Stomach (tissue), 9 donors: ENCODE results near the gene FUT9. TPM values are rescaled to one million over a fixed set of nuclear protein-coding genes. Genes with fewer than 3 reads are reported as not detected.

ENCODE experiments used
- DNase-seq, 2 donors: peaks; one replicate each; pipeline versions ENCODE4 v3.0.0 to v3.0.0-alpha.2; 2013 to 2019
- H3K27ac ChIP-seq, 5 donors: fragments of 200-600 bp in 4 of 5; sonication (generic) in 4 of 5; one replicate each; pipeline ENCODE4 v1.5.1; 2013 to 2019; ENCODE audit warnings: mild to moderate bottlenecking in 1 of 5, moderate library complexity in 1 of 5
- H3K27me3 ChIP-seq, 3 donors: fragments of 200-600 bp; sonication (generic); one replicate each; pipeline ENCODE4 v1.5.1; 2017 to 2019; ENCODE audit warnings: mixed run types in 1 of 3
- H3K36me3 ChIP-seq, 4 donors: fragments of 200-600 bp; sonication (generic); 1 replicate in 3 of 4; 2 replicates in 1 of 4; pipeline ENCODE4 v1.5.1; 2016 to 2019
- H3K4me1 ChIP-seq, 4 donors: fragments of 200-600 bp; sonication (generic); one replicate each; pipeline ENCODE4 v1.5.1; 2016 to 2019
- H3K4me3 ChIP-seq, 4 donors: fragments of 200-600 bp; sonication (generic) in 3 of 4; one replicate each; pipeline ENCODE4 v1.5.1; 2016 to 2019; ENCODE audit warnings: mild to moderate bottlenecking in 1 of 4
- H3K9me3 ChIP-seq, 4 donors: fragments of 200-600 bp; sonication (generic); one replicate each; pipeline ENCODE4 v1.5.1; 2016 to 2019
- EP300 ChIP-seq: sonication (generic); formaldehyde crosslinking; IDR thresholded peaks from one replicate; pipeline ENCODE4 v1.6.1; 2017; ENCODE audit warnings: antibody characterized with exemption
- POLR2A ChIP-seq, 4 donors: fragments of 450-650 bp; IDR thresholded peaks; one replicate each; pipeline ENCODE4 v1.6.1; 2016; ENCODE audit warnings: antibody characterized with exemption in 4 of 4, control low read depth in 2 of 4, mild to moderate bottlenecking in 1 of 4, moderate library complexity in 1 of 4
- POLR2AphosphoS5 ChIP-seq, 3 donors: sonication (generic); formaldehyde crosslinking; IDR thresholded peaks; one replicate each; pipeline ENCODE4 v1.6.1; 2016; ENCODE audit warnings: antibody characterized with exemption in 3 of 3
- WGBS, 5 donors: extraction: QIAGEN DNeasy Blood & Tissue Kit in 3 of 5; methylation state at CpG; one replicate each; pipeline versions ENCODE4 v1.1.5 to v1.1.7; 2013 to 2018; 5-methylcytosine and 5-hydroxymethylcytosine counted together
- intact Hi-C: fragments of 100-400 bp; cut with DNase I; formaldehyde crosslinking; loops from one replicate; pipeline ENCODE4 v1.15.1; 2023; ENCODE audit warnings: low total_unique reads
- polyA plus RNA-seq, 3 donors: library from polyadenylated mRNA; stranded (reverse); fragments of 200-250 nt; gene quantifications; one replicate each; pipeline ENCODE4 v1.2.3, GENCODE V29; 2013
- total RNA-seq, 5 donors: library from RNA; depleted of rRNA; stranded (reverse); fragments of >200 nt; gene quantifications; one replicate each; pipeline versions ENCODE4 v1.1.0 to v1.2.3, GENCODE V29; 2014 to 2016
- TF ChIP-seq, protein P1 (sequence below), 7 experiments: fragments of 450-650 bp in 4 of 7; fragments of 200-600 bp in 3 of 7; sonication (generic) in 3 of 7; IDR thresholded peaks; one replicate each; pipeline ENCODE4 v1.5.1; 2016 to 2019; ENCODE audit warnings: antibody characterized with exemption in 7 of 7, control low read depth in 2 of 7, mild to moderate bottlenecking in 1 of 7
- donor health status: healthy with polysubstance abuse.
- donor health status: Bipolar disorder and iron deficiency.
- donor health status: healthy.

The FUT9 gene
- total and polyA plus RNA-seq, 8 donors: under 0.01 to 98.0 (median 2.5) TPM

DNA sequence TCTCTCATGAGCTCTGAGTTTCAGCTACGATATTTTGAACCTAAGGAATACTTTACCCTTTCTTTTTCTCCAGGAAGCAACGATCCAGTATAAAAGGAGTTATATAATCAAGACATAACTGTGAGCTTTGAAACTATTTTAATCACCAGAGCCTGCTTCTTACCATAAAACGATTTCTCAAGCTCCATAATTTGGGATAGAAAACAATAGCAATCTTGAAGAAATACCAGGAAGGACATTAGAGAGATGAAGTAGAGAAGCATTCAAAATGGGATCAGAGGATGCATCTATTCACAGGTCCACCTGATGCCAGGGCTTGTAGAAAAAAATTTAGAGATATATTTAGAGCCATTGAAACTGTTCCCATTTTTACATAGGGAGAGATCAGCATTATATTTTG is 135.9 kb downstream of the FUT9 start:
- Histone ChIP-seq H3K27me3 (no peaks in the 10 kb centered on the region), H3K4me1 (no peaks in the 10 kb centered on the region), H3K4me3 (no peak overlapping the region), H3K36me3 (no peaks in the 10 kb centered on the region), H3K27ac (no peak overlapping the region), H3K9me3 (no peaks in the 10 kb centered on the region)
- DNase-seq: no peak
- intact Hi-C loops: no loop called here
- WGBS, 5 donors: 59 to 76% (median 66%) methylated on average over 3 of the region's 3 CpGs
- TF ChIP-seq POLR2AphosphoS5 (IDR thresholded peaks at IDR 0.05) (no peak), EP300 (no peak), POLR2A (IDR thresholded peaks at IDR 0.05) (no peak)
- TF ChIP-seq, protein P1, sequence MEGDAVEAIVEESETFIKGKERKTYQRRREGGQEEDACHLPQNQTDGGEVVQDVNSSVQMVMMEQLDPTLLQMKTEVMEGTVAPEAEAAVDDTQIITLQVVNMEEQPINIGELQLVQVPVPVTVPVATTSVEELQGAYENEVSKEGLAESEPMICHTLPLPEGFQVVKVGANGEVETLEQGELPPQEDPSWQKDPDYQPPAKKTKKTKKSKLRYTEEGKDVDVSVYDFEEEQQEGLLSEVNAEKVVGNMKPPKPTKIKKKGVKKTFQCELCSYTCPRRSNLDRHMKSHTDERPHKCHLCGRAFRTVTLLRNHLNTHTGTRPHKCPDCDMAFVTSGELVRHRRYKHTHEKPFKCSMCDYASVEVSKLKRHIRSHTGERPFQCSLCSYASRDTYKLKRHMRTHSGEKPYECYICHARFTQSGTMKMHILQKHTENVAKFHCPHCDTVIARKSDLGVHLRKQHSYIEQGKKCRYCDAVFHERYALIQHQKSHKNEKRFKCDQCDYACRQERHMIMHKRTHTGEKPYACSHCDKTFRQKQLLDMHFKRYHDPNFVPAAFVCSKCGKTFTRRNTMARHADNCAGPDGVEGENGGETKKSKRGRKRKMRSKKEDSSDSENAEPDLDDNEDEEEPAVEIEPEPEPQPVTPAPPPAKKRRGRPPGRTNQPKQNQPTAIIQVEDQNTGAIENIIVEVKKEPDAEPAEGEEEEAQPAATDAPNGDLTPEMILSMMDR (IDR thresholded peaks at IDR 0.05): no peak

DNA sequence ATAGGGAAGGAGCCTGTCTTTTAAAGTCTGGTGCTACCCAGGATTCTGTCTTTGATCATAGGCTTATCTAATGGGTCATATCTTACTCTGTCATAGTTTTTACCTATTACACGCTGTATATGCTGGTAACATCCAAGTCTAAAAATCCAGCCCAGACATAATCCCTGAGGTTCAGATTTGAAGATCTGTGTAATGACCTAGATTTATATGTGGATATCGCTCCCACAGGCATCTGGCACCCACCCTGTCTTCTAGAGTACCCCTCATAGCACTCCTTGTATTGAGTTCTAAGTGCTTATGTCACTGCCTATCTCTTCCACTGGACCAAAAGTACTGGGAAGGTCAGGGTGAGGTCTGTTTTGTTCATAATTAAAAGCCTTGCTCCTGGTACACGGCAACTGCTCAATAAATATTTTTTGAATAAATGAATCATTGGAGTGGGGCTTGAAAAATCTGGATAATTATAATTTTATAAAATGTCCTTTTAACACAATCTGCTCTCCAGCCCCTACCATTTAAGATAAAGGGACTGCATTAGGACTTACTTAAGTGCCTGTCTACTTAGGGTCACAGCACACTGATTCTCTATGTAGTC is 136.4 kb downstream of the FUT9 start:
- WGBS, 5 donors: 82 to 91% (median 86%) methylated on average over 3 of the region's 3 CpGs
- H3K9me3 ChIP-seq: no peaks in the 10 kb centered on the region
- H3K36me3 ChIP-seq: no peaks in the 10 kb centered on the region
- no peak overlapping the region for H3K4me3 ChIP-seq
- TF ChIP-seq EP300 (no peak), POLR2AphosphoS5 (IDR thresholded peaks at IDR 0.05) (no peak), POLR2A (IDR thresholded peaks at IDR 0.05) (no peak)
- TF ChIP-seq, protein P1 (IDR thresholded peaks at IDR 0.05): no peak
- intact Hi-C loops: no loop called here
- no peak for DNase-seq
- peaks cover 0 to 4% (median 0%) of the 10 kb centered on the region in 4 donors for H3K4me1 ChIP-seq
- no peak overlapping the region for H3K27ac ChIP-seq
- H3K27me3 ChIP-seq: no peaks in the 10 kb centered on the region

DNA sequence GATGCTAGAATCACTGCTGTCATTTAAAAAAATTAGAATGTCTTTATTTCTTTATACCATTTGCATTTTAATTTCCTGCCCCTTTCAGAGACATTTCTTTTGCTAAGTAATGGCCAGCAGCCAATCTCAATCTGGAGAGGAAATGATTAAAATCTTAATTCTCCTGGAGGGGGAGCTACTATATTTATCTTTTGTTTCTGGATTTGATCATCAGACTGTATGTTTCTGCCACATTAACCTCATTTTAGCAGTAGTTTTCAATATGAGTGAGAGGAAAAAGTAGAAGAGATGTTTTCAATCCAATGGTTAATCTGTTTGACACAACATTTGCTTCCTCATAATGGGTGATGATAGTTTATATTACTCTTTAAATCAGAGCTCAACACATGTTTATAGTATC is 138.0 kb downstream of the FUT9 start:
- Histone ChIP-seq H3K4me3 (no peak overlapping the region), H3K4me1 (peaks cover 0 to 4% (median 0%) of the 10 kb centered on the region in 4 donors), H3K27ac (no peak overlapping the region), H3K27me3 (no peaks in the 10 kb centered on the region), H3K9me3 (no peaks in the 10 kb centered on the region), H3K36me3 (no peaks in the 10 kb centered on the region)
- TF ChIP-seq POLR2AphosphoS5 (IDR thresholded peaks at IDR 0.05) (no peak), EP300 (no peak), POLR2A (IDR thresholded peaks at IDR 0.05) (no peak)
- TF ChIP-seq, protein P1 (IDR thresholded peaks at IDR 0.05): no peak
- no peak for DNase-seq
- intact Hi-C loops: no loop called here

DNA sequence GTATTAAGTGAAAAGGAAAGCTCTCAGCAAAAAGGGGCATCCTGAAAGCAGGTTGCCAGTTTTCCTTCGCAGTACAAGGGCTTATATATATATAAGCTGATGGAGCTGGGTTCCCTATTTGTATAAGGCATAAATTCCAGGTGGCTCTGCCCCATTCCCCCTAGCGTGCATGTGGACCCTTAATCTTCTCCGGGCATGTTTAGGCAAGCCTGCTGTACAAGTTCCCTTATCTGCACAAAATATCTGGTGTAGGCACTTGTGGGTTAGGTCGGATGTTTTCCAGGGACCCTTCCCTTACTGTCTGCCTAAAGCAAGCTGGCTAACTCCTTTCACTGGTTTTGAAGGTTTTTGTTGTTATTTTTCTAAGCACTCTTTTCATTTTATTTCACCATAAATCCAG is 140.7 kb downstream of the FUT9 start:
- WGBS, 5 donors: 32 to 60% (median 52%) methylated on average over 4 of the region's 4 CpGs

More for the DNA sequence above, 140.7 kb downstream of the FUT9 start:
- Histone ChIP-seq H3K9me3 (no peaks in the 10 kb centered on the region), H3K27me3 (no peaks in the 10 kb centered on the region), H3K4me1 (peaks cover 0 to 4% (median 0%) of the 10 kb centered on the region in 4 donors), H3K4me3 (peak overlapping the region in 1 of 4 donors; percentile 16), H3K27ac (peak overlapping the region in 2 of 5 donors; percentile 13 to 47), H3K36me3 (no peaks in the 10 kb centered on the region)
- DNase-seq: peak in 1 of 2 donors; percentile 4
- intact Hi-C loops: no loop called here
- TF ChIP-seq EP300 (no peak), POLR2A (IDR thresholded peaks at IDR 0.05) (no peak)
- TF ChIP-seq, protein P1 (IDR thresholded peaks at IDR 0.05): no peak
